ENCODE measurements around the gene CACHD1. TPM values are rescaled to one million over a fixed set of nuclear protein-coding genes. Genes with fewer than 3 reads are reported as not detected.

CACHD1 gene
- total RNA-seq, 1 experiment from 2014 or later, result 29.9 TPM

- TF ChIP-seq TCF7L2 (IDR thresholded peaks at IDR 0.05; ENCODE audit: low read depth, low read length), result no peak
- no peak for TF ChIP-seq CTCF (IDR thresholded peaks at IDR 0.05)
- no peak for TF ChIP-seq SIN3A (IDR thresholded peaks at IDR 0.05; ENCODE audit: borderline replicate concordance, insufficient read depth, low read depth, low read length)
- no peak for TF ChIP-seq REST (IDR thresholded peaks at IDR 0.05; ENCODE audit: insufficient read depth in 1 of 2, low read depth in 2 of 2, low read length in 1 of 2)
- no peak for TF ChIP-seq POLR2AphosphoS5 (IDR thresholded peaks at IDR 0.05; ENCODE audit: low read depth, low read length)
- POLR2A ChIA-PET, result no interaction called here
- ATAC-seq (no peak), DNase-seq (ENCODE audit: low read depth, low spot score) (no peak)
- CTCF ChIA-PET, result no interaction called here
- no peak overlapping the region for H3K4me3 ChIP-seq (ENCODE audit: low read depth in 2 of 2, low read length in 2 of 2)
- H3K4me1 ChIP-seq (ENCODE audit: control insufficient read depth, insufficient read depth, low read length), result no peaks in the 10 kb centered on the region
- no peaks in the 10 kb centered on the region for H3K27me3 ChIP-seq (ENCODE audit: control insufficient read depth, insufficient read depth, low read length)
- BruUV-seq (replicated peaks), result no TSS peak
- intact Hi-C loops (cut with micrococcal nuclease; ENCODE audit: unreplicated experiment), result no loop called here
- in situ Hi-C loops (cut with HindIII; ENCODE audit: low pct_unique_long_range_greater_than_20kb, low sequenced_read_pairs), result no loop called here
- no peak overlapping the region for H3K27ac ChIP-seq (ENCODE audit: low read length)
- H3K36me3 ChIP-seq (ENCODE audit: control insufficient read depth, insufficient read depth, low read length), result no peaks in the 10 kb centered on the region
- H3K9me3 ChIP-seq (ENCODE audit: control insufficient read depth, insufficient read depth, low read depth, low read length), result no peaks in the 10 kb centered on the region
These were observed 44.4 kb upstream of the CACHD1 start for GRCh38 chr1:64425521-64425920.

GRCh38 chr1:64426681-64427080 is 43.2 kb upstream of the CACHD1 start:
- Histone ChIP-seq H3K9me3 (ENCODE audit: control insufficient read depth, insufficient read depth, low read depth, low read length) (no peaks in the 10 kb centered on the region), H3K27ac (ENCODE audit: low read length) (no peak overlapping the region), H3K4me3 (ENCODE audit: low read depth in 2 of 2, low read length in 2 of 2) (no peak overlapping the region), H3K4me1 (ENCODE audit: control insufficient read depth, insufficient read depth, low read length) (no peaks in the 10 kb centered on the region), H3K27me3 (ENCODE audit: control insufficient read depth, insufficient read depth, low read length) (no peaks in the 10 kb centered on the region), H3K36me3 (ENCODE audit: control insufficient read depth, insufficient read depth, low read length) (no peaks in the 10 kb centered on the region)
- CTCF ChIA-PET, result no interaction called here
- in situ Hi-C loops (cut with HindIII; ENCODE audit: low pct_unique_long_range_greater_than_20kb, low sequenced_read_pairs) (no loop called here), intact Hi-C loops (cut with micrococcal nuclease; ENCODE audit: unreplicated experiment) (no loop called here)
- TF ChIP-seq CTCF (IDR thresholded peaks at IDR 0.05) (no peak), SIN3A (IDR thresholded peaks at IDR 0.05; ENCODE audit: borderline replicate concordance, insufficient read depth, low read depth, low read length) (no peak), POLR2AphosphoS5 (IDR thresholded peaks at IDR 0.05; ENCODE audit: low read depth, low read length) (no peak), TCF7L2 (IDR thresholded peaks at IDR 0.05; ENCODE audit: low read depth, low read length) (no peak), REST (IDR thresholded peaks at IDR 0.05; ENCODE audit: insufficient read depth in 1 of 2, low read depth in 2 of 2, low read length in 1 of 2) (no peak)
- ATAC-seq, result no peak
- POLR2A ChIA-PET, result no interaction called here
- DNase-seq (ENCODE audit: low read depth, low spot score), result no peak
- BruUV-seq (replicated peaks), result no TSS peak
